GM10266 (cell line): ENCODE measurements around the gene ARAP3.

ENCODE experiments used
- DNase-seq: peaks from one replicate; pipeline ENCODE4 v3.0.0; 2012; ENCODE audit errors: extremely low spot score
- CTCF ChIP-seq: IDR thresholded peaks from 2 replicates; pipeline ENCODE4 v1.5.1; 2012; ENCODE audit warnings: mild to moderate bottlenecking, low read depth; ENCODE audit not compliant: control insufficient read depth, insufficient read depth; ENCODE audit errors: missing control alignments

ARAP3 gene

GRCh38 chr5:141677415-141677814 is 4.6 kb downstream of the ARAP3 start:
- TF ChIP-seq CTCF, result no peak
- no peak for DNase-seq

- DNase-seq, result no peak
- TF ChIP-seq CTCF, result no peak
These were observed 6.4 kb downstream of the ARAP3 start for GRCh38 chr5:141675672-141676071.

GRCh38 chr5:141674747-141675146 is 7.3 kb downstream of the ARAP3 start:
- TF ChIP-seq CTCF, result no peak

GRCh38 chr5:141672841-141673813 is 8.9 kb downstream of the ARAP3 start:
- DNase-seq, result no peak
- no peak for TF ChIP-seq CTCF

More at GRCh38 chr5:141674747-141675146, 7.3 kb downstream of the ARAP3 start:
- no peak for DNase-seq

- no peak for DNase-seq
- TF ChIP-seq CTCF, result no peak
These were observed 9.8 kb downstream of the ARAP3 start for GRCh38 chr5:141672071-141672840.

GRCh38 chr5:141669520-141669919 is 12.5 kb downstream of the ARAP3 start:
- DNase-seq, result no peak

More at GRCh38 chr5:141669520-141669919, 12.5 kb downstream of the ARAP3 start:
- no peak for TF ChIP-seq CTCF
